HCT116 (cell line): ENCODE data around the gene WIZ.

Source experiments
- ELF1 ChIP-seq: IDR thresholded peaks from 2 replicates; pipeline ENCODE4 v1.6.1; 2012; ENCODE audit warnings: low read depth, borderline replicate concordance
- EZH2phosphoT487 ChIP-seq: fragments of 200-600 bp; IDR thresholded peaks from 2 replicates; pipeline ENCODE4 v1.6.1; 2018; ENCODE audit warnings: antibody characterized with exemption, borderline replicate concordance
- MAX ChIP-seq: IDR thresholded peaks from 2 replicates; pipeline ENCODE4 v1.6.1; 2012
- POLR2A ChIP-seq: IDR thresholded peaks from 2 replicates; pipeline ENCODE4 v1.7.0; 2011; ENCODE audit warnings: borderline replicate concordance; ENCODE audit not compliant: insufficient read depth, insufficient read length; ENCODE audit errors: extremely low read depth
- POLR2AphosphoS5 ChIP-seq: IDR thresholded peaks from 2 replicates; pipeline ENCODE4 v1.6.1; 2011; ENCODE audit warnings: mild to moderate bottlenecking, low read depth, low read length, moderate library complexity
- SP1 ChIP-seq: IDR thresholded peaks from 2 replicates; pipeline ENCODE4 v1.6.1; 2012; ENCODE audit warnings: low read depth
- SRF ChIP-seq: IDR thresholded peaks from 2 replicates; pipeline ENCODE4 v1.6.1; 2012; ENCODE audit warnings: low read depth
- ZNF274 ChIP-seq: fragments of 200-500 bp; sonication (Bioruptor generic); IDR thresholded peaks from 2 replicates; pipeline ENCODE4 v1.6.1; 2014; ENCODE audit warnings: mild to moderate bottlenecking, low read depth, low read length, inconsistent platforms
- TF ChIP-seq, protein P1 (sequence below): IDR thresholded peaks from 2 replicates; pipeline ENCODE4 v1.6.1; 2012; ENCODE audit warnings: low read depth
- TF ChIP-seq, protein P2 (sequence below), 3 experiments: fragments of 200-600 bp in 1 of 3; sonication (generic) in 1 of 3; IDR thresholded peaks in 2 of 3; conservative IDR thresholded peaks in 1 of 3; 2 replicates each; pipeline ENCODE4 v1.5.1; 2012 to 2017; ENCODE audit warnings: low read depth in 2 of 3, low read length in 2 of 3, antibody characterized with exemption in 1 of 3, borderline replicate concordance in 1 of 3, control low read depth in 1 of 3, mild to moderate bottlenecking in 1 of 3, mixed read lengths in 1 of 3, mixed run types in 1 of 3, moderate library complexity in 1 of 3; ENCODE audit not compliant: insufficient read depth in 1 of 3

DNA sequence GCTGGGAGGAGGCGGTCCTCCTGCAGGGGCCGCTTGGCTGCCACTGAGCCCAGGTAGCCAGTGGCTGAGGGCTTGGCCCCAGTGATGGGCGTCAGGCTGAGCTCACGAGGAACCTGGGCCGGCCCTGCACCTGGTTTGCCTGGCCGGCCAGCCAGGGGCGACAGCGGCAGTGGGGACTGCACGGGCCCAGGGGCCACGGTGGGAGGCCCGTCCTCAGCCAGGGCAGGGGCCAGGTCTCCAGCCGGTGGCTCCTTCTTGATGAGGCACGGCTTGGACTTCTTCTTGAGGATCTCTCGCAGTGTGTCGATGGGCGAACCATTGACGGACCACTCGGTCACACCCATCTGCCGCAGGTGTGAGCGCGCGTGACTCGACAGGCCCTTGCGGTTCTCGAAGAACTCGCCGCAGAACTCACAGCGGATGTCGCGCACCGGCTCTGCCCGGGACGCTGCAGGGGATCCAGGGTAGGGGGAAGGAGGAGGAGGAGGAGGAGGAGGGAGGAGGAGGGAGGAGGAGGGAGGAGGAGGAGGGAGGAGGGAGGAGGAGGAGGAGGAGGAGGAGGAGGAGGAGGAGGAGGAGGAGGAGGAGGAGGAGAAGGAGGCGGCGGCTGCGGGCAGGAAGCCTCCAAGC lies 24.3 kb downstream of the WIZ start:
- TF ChIP-seq, protein P1, sequence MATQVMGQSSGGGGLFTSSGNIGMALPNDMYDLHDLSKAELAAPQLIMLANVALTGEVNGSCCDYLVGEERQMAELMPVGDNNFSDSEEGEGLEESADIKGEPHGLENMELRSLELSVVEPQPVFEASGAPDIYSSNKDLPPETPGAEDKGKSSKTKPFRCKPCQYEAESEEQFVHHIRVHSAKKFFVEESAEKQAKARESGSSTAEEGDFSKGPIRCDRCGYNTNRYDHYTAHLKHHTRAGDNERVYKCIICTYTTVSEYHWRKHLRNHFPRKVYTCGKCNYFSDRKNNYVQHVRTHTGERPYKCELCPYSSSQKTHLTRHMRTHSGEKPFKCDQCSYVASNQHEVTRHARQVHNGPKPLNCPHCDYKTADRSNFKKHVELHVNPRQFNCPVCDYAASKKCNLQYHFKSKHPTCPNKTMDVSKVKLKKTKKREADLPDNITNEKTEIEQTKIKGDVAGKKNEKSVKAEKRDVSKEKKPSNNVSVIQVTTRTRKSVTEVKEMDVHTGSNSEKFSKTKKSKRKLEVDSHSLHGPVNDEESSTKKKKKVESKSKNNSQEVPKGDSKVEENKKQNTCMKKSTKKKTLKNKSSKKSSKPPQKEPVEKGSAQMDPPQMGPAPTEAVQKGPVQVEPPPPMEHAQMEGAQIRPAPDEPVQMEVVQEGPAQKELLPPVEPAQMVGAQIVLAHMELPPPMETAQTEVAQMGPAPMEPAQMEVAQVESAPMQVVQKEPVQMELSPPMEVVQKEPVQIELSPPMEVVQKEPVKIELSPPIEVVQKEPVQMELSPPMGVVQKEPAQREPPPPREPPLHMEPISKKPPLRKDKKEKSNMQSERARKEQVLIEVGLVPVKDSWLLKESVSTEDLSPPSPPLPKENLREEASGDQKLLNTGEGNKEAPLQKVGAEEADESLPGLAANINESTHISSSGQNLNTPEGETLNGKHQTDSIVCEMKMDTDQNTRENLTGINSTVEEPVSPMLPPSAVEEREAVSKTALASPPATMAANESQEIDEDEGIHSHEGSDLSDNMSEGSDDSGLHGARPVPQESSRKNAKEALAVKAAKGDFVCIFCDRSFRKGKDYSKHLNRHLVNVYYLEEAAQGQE: no peak
- TF ChIP-seq, protein P2, sequence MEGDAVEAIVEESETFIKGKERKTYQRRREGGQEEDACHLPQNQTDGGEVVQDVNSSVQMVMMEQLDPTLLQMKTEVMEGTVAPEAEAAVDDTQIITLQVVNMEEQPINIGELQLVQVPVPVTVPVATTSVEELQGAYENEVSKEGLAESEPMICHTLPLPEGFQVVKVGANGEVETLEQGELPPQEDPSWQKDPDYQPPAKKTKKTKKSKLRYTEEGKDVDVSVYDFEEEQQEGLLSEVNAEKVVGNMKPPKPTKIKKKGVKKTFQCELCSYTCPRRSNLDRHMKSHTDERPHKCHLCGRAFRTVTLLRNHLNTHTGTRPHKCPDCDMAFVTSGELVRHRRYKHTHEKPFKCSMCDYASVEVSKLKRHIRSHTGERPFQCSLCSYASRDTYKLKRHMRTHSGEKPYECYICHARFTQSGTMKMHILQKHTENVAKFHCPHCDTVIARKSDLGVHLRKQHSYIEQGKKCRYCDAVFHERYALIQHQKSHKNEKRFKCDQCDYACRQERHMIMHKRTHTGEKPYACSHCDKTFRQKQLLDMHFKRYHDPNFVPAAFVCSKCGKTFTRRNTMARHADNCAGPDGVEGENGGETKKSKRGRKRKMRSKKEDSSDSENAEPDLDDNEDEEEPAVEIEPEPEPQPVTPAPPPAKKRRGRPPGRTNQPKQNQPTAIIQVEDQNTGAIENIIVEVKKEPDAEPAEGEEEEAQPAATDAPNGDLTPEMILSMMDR (IDR thresholded peaks at IDR 0.05 in 2 of 3, conservative IDR thresholded peaks at IDR 0.05 in 1 of 3; ENCODE audit: borderline replicate concordance in 1 of 3, insufficient read depth in 1 of 3, low read depth in 2 of 3, low read length in 2 of 3): no peak
- no peak for TF ChIP-seq MAX
- TF ChIP-seq SP1: no peak
- TF ChIP-seq POLR2A: no peak
- TF ChIP-seq SRF: no peak
- no peak for TF ChIP-seq POLR2AphosphoS5
- TF ChIP-seq ZNF274: no peak
- no peak for TF ChIP-seq ELF1
- TF ChIP-seq EZH2phosphoT487: no peak
